Cardiac muscle cell (in vitro differentiated cells and primary cell): ENCODE results near the gene TLK1. TPM values are rescaled to one million over a fixed set of nuclear protein-coding genes. Genes with fewer than 3 reads are reported as not detected.
A peak's percentile ranks its signal among the peaks of the same experiment; 100 is the strongest.

Experiments
- DNase-seq, 2 donors: peaks; one replicate each; pipeline versions ENCODE4 v3.0.0 to v3.0.0-alpha.2; 2010 to 2017; ENCODE audit warnings: low read depth in 1 of 2, low spot score in 1 of 2
- H3K27ac ChIP-seq: fragments of 200-600 bp; sonication (generic); 2 replicates; pipeline ENCODE4 v1.5.1; 2016
- H3K27me3 ChIP-seq: fragments of 200-600 bp; sonication (generic); 2 replicates; pipeline ENCODE4 v1.6.0; 2016; ENCODE audit warnings: control low read depth
- H3K36me3 ChIP-seq: fragments of 200-600 bp; sonication (generic); 2 replicates; pipeline ENCODE4 v1.5.1; 2016; ENCODE audit warnings: control low read depth
- H3K4me1 ChIP-seq: fragments of 200-600 bp; sonication (generic); 2 replicates; pipeline ENCODE4 v1.8.1; 2017; ENCODE audit warnings: low read depth, mild to moderate bottlenecking, mixed run types
- H3K4me3 ChIP-seq: fragments of 200-600 bp; sonication (generic); 2 replicates; pipeline ENCODE4 v1.5.1; 2016; ENCODE audit warnings: mild to moderate bottlenecking
- H3K9me3 ChIP-seq: fragments of 200-600 bp; sonication (generic); 2 replicates; pipeline ENCODE4 v1.5.1; 2017; ENCODE audit warnings: low read depth, mild to moderate bottlenecking, control low read depth
- polyA plus RNA-seq: library from polyadenylated mRNA; unstranded; fragments of >200 nt; fragmentation: Nextera tagmentation; extraction: Ambion mirVana; gene quantifications from 2 replicates; pipeline ENCODE4 v1.2.1, GENCODE V29; 2016
- total RNA-seq: library from RNA; depleted of rRNA; stranded (reverse); fragments of >200 nt; gene quantifications from 2 replicates; pipeline ENCODE4 v1.2.3, GENCODE V29; 2016
- TF ChIP-seq, protein P1 (sequence below): IDR thresholded peaks from 2 replicates; pipeline ENCODE4 v1.5.1; 2012; ENCODE audit warnings: low read depth, mild to moderate bottlenecking, low read length

TLK1 gene
- total and polyA plus RNA-seq, 2 experiments from 2014 or later: 10.1 to 29.2 TPM

DNA sequence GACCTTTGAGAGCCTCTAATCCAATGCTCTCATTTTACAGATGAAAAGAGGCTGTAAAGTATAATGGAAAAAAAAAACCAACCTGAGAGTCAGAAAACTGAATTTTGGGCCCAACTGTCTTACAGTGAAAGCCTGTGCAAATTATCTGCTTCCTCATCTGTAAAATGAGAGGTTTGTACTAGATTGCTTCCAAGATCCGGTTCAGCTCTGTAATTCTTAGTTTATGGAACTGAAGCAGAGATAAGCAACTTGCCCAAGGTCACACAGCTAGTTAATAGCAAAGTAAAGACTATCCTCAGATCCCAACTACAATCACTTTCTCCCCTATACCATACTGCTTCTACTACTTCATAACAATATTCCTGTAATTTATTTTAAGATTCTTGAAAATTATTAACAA is 6.3 kb downstream of the TLK1 start:
- Histone ChIP-seq H3K4me1 (peaks cover 20% of the 10 kb centered on the region), H3K9me3 (no peaks in the 10 kb centered on the region), H3K4me3 (no peak overlapping the region), H3K36me3 (no peaks in the 10 kb centered on the region), H3K27ac (no peak overlapping the region), H3K27me3 (no peaks in the 10 kb centered on the region)
- TF ChIP-seq, protein P1, sequence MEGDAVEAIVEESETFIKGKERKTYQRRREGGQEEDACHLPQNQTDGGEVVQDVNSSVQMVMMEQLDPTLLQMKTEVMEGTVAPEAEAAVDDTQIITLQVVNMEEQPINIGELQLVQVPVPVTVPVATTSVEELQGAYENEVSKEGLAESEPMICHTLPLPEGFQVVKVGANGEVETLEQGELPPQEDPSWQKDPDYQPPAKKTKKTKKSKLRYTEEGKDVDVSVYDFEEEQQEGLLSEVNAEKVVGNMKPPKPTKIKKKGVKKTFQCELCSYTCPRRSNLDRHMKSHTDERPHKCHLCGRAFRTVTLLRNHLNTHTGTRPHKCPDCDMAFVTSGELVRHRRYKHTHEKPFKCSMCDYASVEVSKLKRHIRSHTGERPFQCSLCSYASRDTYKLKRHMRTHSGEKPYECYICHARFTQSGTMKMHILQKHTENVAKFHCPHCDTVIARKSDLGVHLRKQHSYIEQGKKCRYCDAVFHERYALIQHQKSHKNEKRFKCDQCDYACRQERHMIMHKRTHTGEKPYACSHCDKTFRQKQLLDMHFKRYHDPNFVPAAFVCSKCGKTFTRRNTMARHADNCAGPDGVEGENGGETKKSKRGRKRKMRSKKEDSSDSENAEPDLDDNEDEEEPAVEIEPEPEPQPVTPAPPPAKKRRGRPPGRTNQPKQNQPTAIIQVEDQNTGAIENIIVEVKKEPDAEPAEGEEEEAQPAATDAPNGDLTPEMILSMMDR: no peak
- DNase-seq: no peak

DNA sequence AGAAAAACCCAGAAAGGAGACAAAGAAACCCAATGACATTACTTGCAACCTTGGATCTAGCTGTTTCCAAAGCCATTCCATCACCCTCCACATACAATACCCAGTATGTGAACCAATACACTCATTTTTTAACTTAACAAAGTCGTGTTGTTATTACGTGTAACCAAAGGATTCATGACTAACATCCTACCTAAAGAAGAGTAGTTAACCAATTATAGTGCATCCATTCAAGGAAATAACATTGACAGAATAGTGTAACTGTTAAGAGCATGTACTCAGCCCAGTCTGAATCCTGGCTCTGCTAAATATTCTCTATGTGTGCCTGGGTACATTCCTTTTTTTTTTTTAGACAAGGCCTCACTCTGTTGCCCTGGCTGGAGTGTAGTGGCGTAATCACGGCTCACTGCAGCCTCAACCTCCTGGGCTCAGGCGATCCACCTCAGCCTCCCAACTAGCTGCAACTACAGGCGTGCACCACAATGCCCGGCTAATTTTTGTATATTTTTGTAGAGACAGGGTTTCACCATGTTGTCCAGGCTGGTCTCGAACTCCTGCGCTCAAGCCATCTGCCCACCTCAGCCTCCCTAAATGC is 9.9 kb downstream of the TLK1 start:
- H3K27ac ChIP-seq: no peak overlapping the region
- no peak for DNase-seq
- H3K9me3 ChIP-seq: no peaks in the 10 kb centered on the region
- TF ChIP-seq, protein P1: no peak
- no peak overlapping the region for H3K4me3 ChIP-seq
- no peaks in the 10 kb centered on the region for H3K36me3 ChIP-seq
- peaks cover 9% of the 10 kb centered on the region for H3K4me1 ChIP-seq
- no peaks in the 10 kb centered on the region for H3K27me3 ChIP-seq

- DNase-seq: no peak
- TF ChIP-seq, protein P1: no peak
- no peaks in the 10 kb centered on the region for H3K36me3 ChIP-seq
- peaks cover 9% of the 10 kb centered on the region for H3K4me1 ChIP-seq
- H3K9me3 ChIP-seq: no peaks in the 10 kb centered on the region
- no peaks in the 10 kb centered on the region for H3K27me3 ChIP-seq
- no peak overlapping the region for H3K27ac ChIP-seq
- no peak overlapping the region for H3K4me3 ChIP-seq
Measured at GRCh38 chr2:171149986-171150693, 10.6 kb downstream of the TLK1 start.

DNA sequence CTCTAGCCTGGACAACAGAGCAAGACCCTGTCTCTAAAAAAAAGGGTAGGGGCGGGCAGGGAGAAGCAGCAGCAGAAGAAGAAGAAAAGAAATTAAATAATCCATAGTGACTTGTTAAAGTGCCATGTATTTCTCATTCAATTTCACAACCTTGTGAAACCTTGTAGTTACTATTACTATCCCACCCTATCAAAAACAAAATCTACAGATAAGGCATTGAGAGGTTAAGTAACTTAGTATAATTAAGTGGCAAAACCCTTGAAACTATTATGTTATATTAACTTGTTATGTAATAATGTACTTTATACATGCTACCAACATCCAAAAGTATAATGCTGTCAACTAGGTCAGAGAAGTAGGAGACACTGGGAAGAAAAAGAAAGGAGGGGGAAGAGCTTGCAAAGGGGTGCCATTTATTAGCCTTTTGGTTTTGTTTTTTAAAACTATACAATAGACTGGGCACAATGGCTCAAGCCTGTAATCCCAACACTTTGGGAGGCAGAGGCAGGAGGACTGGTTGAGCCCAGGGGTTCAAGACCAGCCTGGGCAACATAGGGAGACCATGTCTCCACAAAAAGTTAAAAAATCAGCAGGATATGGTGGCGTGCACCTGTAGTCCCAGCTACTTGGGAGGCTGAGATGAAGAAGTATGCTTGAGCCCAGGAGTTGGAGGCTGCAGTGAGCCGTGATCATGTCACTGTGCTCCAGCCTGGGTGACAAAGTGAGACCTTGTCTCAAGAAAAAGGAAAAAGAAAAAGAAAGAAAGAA is 11.3 kb downstream of the TLK1 start:
- no peak for DNase-seq
- TF ChIP-seq, protein P1: no peak
- Histone ChIP-seq H3K27me3 (no peaks in the 10 kb centered on the region), H3K27ac (no peak overlapping the region), H3K4me1 (peaks cover 3% of the 10 kb centered on the region), H3K4me3 (no peak overlapping the region), H3K9me3 (no peaks in the 10 kb centered on the region), H3K36me3 (no peaks in the 10 kb centered on the region)

DNA sequence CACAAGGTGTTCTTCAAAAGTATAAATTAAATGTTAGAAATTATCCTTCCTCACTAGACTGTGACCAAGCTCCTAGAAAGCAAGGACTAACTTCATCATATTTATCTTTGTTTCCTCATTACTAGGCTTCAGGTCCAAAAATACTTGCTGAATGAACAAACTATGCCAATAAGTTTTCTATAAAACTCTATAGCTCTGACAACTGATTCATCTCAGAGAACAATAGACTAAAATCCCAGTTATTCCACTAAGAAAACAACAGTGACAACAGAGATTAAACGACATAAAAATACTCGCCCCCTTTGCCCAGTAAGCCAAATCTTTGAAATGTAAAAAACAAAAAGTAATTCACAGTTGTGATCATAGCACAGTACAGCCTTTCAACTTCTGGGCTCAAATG is 13.6 kb downstream of the TLK1 start:
- no peaks in the 10 kb centered on the region for H3K36me3 ChIP-seq
- peaks cover 3% of the 10 kb centered on the region for H3K4me1 ChIP-seq
- no peak for DNase-seq
- peak overlapping the region; percentile 32 for H3K27ac ChIP-seq
- H3K27me3 ChIP-seq: no peaks in the 10 kb centered on the region
- no peak overlapping the region for H3K4me3 ChIP-seq
- TF ChIP-seq, protein P1: no peak
- H3K9me3 ChIP-seq: no peaks in the 10 kb centered on the region
